ENCODE results near the gene C6orf62.

DNA sequence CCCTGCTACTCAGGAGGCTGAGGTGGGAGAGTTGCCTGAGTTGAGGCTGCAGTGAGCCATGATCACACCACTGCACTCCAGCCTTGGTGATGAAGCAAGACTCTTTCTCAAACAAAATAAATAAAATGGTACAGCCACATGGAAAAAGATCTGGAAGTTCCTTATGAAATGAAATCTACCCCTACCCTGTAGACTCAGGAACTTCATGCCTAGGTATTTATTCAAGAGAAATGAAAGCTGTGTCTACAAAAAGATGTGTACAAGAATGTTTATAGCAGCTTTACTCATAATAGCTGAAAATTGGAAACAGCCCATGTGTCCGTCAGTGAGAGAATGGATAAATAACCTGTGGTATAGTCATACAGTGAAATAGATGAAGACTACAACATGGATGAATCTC lies 15.2 kb upstream of the C6orf62 start:
- TF ChIP-seq, protein P1, sequence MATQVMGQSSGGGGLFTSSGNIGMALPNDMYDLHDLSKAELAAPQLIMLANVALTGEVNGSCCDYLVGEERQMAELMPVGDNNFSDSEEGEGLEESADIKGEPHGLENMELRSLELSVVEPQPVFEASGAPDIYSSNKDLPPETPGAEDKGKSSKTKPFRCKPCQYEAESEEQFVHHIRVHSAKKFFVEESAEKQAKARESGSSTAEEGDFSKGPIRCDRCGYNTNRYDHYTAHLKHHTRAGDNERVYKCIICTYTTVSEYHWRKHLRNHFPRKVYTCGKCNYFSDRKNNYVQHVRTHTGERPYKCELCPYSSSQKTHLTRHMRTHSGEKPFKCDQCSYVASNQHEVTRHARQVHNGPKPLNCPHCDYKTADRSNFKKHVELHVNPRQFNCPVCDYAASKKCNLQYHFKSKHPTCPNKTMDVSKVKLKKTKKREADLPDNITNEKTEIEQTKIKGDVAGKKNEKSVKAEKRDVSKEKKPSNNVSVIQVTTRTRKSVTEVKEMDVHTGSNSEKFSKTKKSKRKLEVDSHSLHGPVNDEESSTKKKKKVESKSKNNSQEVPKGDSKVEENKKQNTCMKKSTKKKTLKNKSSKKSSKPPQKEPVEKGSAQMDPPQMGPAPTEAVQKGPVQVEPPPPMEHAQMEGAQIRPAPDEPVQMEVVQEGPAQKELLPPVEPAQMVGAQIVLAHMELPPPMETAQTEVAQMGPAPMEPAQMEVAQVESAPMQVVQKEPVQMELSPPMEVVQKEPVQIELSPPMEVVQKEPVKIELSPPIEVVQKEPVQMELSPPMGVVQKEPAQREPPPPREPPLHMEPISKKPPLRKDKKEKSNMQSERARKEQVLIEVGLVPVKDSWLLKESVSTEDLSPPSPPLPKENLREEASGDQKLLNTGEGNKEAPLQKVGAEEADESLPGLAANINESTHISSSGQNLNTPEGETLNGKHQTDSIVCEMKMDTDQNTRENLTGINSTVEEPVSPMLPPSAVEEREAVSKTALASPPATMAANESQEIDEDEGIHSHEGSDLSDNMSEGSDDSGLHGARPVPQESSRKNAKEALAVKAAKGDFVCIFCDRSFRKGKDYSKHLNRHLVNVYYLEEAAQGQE (IDR thresholded peaks at IDR 0.05; ENCODE audit: unreplicated experiment) = no peak
- no peak for TF ChIP-seq EZH2 (IDR thresholded peaks at IDR 0.05; ENCODE audit: low read depth, unreplicated experiment)
- TF ChIP-seq, protein P2, sequence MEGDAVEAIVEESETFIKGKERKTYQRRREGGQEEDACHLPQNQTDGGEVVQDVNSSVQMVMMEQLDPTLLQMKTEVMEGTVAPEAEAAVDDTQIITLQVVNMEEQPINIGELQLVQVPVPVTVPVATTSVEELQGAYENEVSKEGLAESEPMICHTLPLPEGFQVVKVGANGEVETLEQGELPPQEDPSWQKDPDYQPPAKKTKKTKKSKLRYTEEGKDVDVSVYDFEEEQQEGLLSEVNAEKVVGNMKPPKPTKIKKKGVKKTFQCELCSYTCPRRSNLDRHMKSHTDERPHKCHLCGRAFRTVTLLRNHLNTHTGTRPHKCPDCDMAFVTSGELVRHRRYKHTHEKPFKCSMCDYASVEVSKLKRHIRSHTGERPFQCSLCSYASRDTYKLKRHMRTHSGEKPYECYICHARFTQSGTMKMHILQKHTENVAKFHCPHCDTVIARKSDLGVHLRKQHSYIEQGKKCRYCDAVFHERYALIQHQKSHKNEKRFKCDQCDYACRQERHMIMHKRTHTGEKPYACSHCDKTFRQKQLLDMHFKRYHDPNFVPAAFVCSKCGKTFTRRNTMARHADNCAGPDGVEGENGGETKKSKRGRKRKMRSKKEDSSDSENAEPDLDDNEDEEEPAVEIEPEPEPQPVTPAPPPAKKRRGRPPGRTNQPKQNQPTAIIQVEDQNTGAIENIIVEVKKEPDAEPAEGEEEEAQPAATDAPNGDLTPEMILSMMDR (conservative IDR thresholded peaks at IDR 0.05; ENCODE audit: low read depth in 2 of 2) = no peak
